Measurements from ENCODE around the gene PDIA5.

Gene PDIA5

GRCh38 chr3:123122057-123122456 is 55.2 kb downstream of the PDIA5 start:
- DNase-seq: no peak

- no peak for DNase-seq
Measured at GRCh38 chr3:123122525-123123315, 55.9 kb downstream of the PDIA5 start.

GRCh38 chr3:123123716-123124616 is 57.1 kb downstream of the PDIA5 start:
- no peak for DNase-seq

- DNase-seq: no peak
Measured at GRCh38 chr3:123124971-123125370, 58.1 kb downstream of the PDIA5 start.

GRCh38 chr3:123126031-123126430 is 59.2 kb downstream of the PDIA5 start:
- no peak for DNase-seq

- DNase-seq: no peak
Measured at GRCh38 chr3:123126653-123127052, 59.8 kb downstream of the PDIA5 start.

GRCh38 chr3:123129092-123129491 is 62.3 kb downstream of the PDIA5 start:
- DNase-seq: no peak

- DNase-seq: no peak
Measured at GRCh38 chr3:123129532-123129931, 62.7 kb downstream of the PDIA5 start.

GRCh38 chr3:123130079-123130750 is 63.4 kb downstream of the PDIA5 start:
- DNase-seq: no peak

- no peak for DNase-seq
Measured at GRCh38 chr3:123134671-123135070, 67.8 kb downstream of the PDIA5 start.

GRCh38 chr3:123137001-123137400 is 70.2 kb downstream of the PDIA5 start:
- no peak for DNase-seq

- DNase-seq: no peak
Measured at GRCh38 chr3:123138839-123139444, 72.1 kb downstream of the PDIA5 start.

- no peak for DNase-seq
Measured at GRCh38 chr3:123139522-123139921, 72.7 kb downstream of the PDIA5 start.

- DNase-seq: no peak
Measured at GRCh38 chr3:123140550-123140949, 73.7 kb downstream of the PDIA5 start.

- DNase-seq: no peak
Measured at GRCh38 chr3:123141276-123141675, 74.5 kb downstream of the PDIA5 start.

- DNase-seq: peak; percentile 28
Measured at GRCh38 chr3:123143669-123144411, 77.0 kb downstream of the PDIA5 start.

- no peak for DNase-seq
Measured at GRCh38 chr3:123147754-123148535, 81.1 kb downstream of the PDIA5 start.

GRCh38 chr3:123148772-123149171 is 81.9 kb downstream of the PDIA5 start:
- no peak for DNase-seq

GRCh38 chr3:123149525-123149924 is 82.7 kb downstream of the PDIA5 start:
- no peak for DNase-seq

- DNase-seq: no peak
Measured at GRCh38 chr3:123150449-123151215, 83.8 kb downstream of the PDIA5 start.

Measured in NCI-H2081 treated with DMSO at 0.1 percent for 48 hours (cell line).